Keratinocyte (primary cell): ENCODE data around the gene ASS1. TPM values are rescaled to one million over a fixed set of nuclear protein-coding genes. Genes with fewer than 3 reads are reported as not detected.

Source experiments
- DNase-seq: peaks from one replicate; pipeline ENCODE4 v3.0.0-alpha.2; 2011; ENCODE audit warnings: low read depth, missing footprints, low spot score
- FAIRE-seq: peaks from 2 replicates; lab custom pipeline; 2011; peaks lifted over from hg19 to GRCh38; lab: Jason Lieb, UNC
- H2AFZ ChIP-seq: 2 replicates; pipeline ENCODE4 v1.6.0; 2012; ENCODE audit warnings: low read length, control low read depth, inconsistent platforms; ENCODE audit not compliant: control insufficient read depth
- H3K27ac ChIP-seq: 2 replicates; pipeline ENCODE4 v1.5.1; 2011; ENCODE audit warnings: low read length; ENCODE audit not compliant: control insufficient read depth, insufficient read depth
- H3K27me3 ChIP-seq: 3 replicates; pipeline ENCODE4 v1.6.0; 2011; ENCODE audit warnings: low read length; ENCODE audit not compliant: control insufficient read depth, insufficient read depth; ENCODE audit errors: extremely low read depth
- H3K36me3 ChIP-seq, 2 experiments: 2 replicates in 1 of 2; 3 replicates in 1 of 2; pipeline ENCODE4 v1.5.1; 2011; ENCODE audit warnings: low read length in 2 of 2, mild to moderate bottlenecking in 1 of 2; ENCODE audit not compliant: control insufficient read depth in 2 of 2, insufficient read depth in 2 of 2; ENCODE audit errors: extremely low read depth in 1 of 2
- H3K4me1 ChIP-seq: 3 replicates; pipeline ENCODE4 v1.5.1; 2011; ENCODE audit warnings: low read length; ENCODE audit not compliant: control insufficient read depth, insufficient read depth; ENCODE audit errors: extremely low read depth
- H3K4me2 ChIP-seq: 3 replicates; pipeline ENCODE4 v1.6.0; 2011; ENCODE audit warnings: low read depth, low read length; ENCODE audit not compliant: control insufficient read depth, insufficient read depth; ENCODE audit errors: extremely low read depth
- H3K4me3 ChIP-seq, 3 experiments: fragments of 200-600 bp in 1 of 3; sonication (generic) in 1 of 3; 2 replicates in 2 of 3; 3 replicates in 1 of 3; pipeline ENCODE4 v1.5.1; 2011 to 2016; ENCODE audit warnings: low read length in 3 of 3, mild to moderate bottlenecking in 3 of 3, control low read depth in 2 of 3, inconsistent platforms in 1 of 3, low read depth in 1 of 3, mixed read lengths in 1 of 3, mixed run types in 1 of 3, moderate library complexity in 1 of 3; ENCODE audit not compliant: control insufficient read depth in 2 of 3, insufficient read depth in 2 of 3; ENCODE audit errors: extremely low read depth in 1 of 3
- H3K79me2 ChIP-seq: 2 replicates; pipeline ENCODE4 v1.6.0; 2012; ENCODE audit warnings: low read length; ENCODE audit not compliant: control insufficient read depth, insufficient read depth
- H3K9ac ChIP-seq: 3 replicates; pipeline ENCODE4 v1.6.0; 2011; ENCODE audit warnings: low read length; ENCODE audit not compliant: control insufficient read depth, insufficient read depth; ENCODE audit errors: extremely low read depth
- H3K9me1 ChIP-seq: 3 replicates; pipeline ENCODE4 v1.6.0; 2011; ENCODE audit warnings: low read length; ENCODE audit not compliant: control insufficient read depth, insufficient read depth; ENCODE audit errors: extremely low read depth
- H3K9me3 ChIP-seq: 2 replicates; pipeline ENCODE4 v1.5.1; 2012; ENCODE audit warnings: low read depth, low read length; ENCODE audit not compliant: control insufficient read depth
- H4K20me1 ChIP-seq: 3 replicates; pipeline ENCODE4 v1.6.0; 2011; ENCODE audit warnings: low read length; ENCODE audit not compliant: control insufficient read depth, insufficient read depth; ENCODE audit errors: extremely low read depth
- EZH2 ChIP-seq: IDR thresholded peaks from one replicate; pipeline ENCODE4 v1.6.1; 2012; ENCODE audit warnings: inconsistent platforms, mild to moderate bottlenecking, low read length, moderate library complexity
- dilution Hi-C: fragments of 300-500 bp; cut with MboI; formaldehyde crosslinking; loops from one replicate; pipeline ENCODE4 v1.7.0; 2020; ENCODE audit warnings: low sequenced_read_pairs; ENCODE audit not compliant: extremely low pct_ligation_motif_present
- polyA plus RNA-seq, 5 experiments: library from polyadenylated mRNA; depleted of rRNA in 3 of 5; stranded (reverse) in 3 of 5; stranded (forward) in 1 of 5; unstranded in 1 of 5; fragments of >200 nt; gene quantifications; 1 replicate in 1 of 5; 2 replicates in 3 of 5; 3 replicates in 1 of 5; pipeline versions ENCODE4 v1.2.1 to v1.2.3, GENCODE V29; 2011 to 2012; ENCODE audit warnings: missing spikeins in 2 of 5, low read depth in 1 of 5, low replicate concordance in 1 of 5
- TF ChIP-seq, protein P1 (sequence below), 3 experiments: IDR thresholded peaks in 1 of 3; conservative IDR thresholded peaks in 1 of 3; optimal IDR thresholded peaks in 1 of 3; 2 replicates in 2 of 3; 3 replicates in 1 of 3; pipeline versions ENCODE3 to v1.5.1; 2011; ENCODE audit warnings: low read length in 3 of 3, mild to moderate bottlenecking in 3 of 3, moderate library complexity in 2 of 3, control low read depth in 1 of 3, inconsistent platforms in 1 of 3; ENCODE audit not compliant: insufficient read depth in 2 of 3; ENCODE audit errors: extremely low read depth in 1 of 3

ASS1 gene
- polyA plus RNA-seq, 1 donor (not counting 4 experiments of a cell fraction or from before 2014, with no cell fraction given), result 52.4 TPM

DNA sequence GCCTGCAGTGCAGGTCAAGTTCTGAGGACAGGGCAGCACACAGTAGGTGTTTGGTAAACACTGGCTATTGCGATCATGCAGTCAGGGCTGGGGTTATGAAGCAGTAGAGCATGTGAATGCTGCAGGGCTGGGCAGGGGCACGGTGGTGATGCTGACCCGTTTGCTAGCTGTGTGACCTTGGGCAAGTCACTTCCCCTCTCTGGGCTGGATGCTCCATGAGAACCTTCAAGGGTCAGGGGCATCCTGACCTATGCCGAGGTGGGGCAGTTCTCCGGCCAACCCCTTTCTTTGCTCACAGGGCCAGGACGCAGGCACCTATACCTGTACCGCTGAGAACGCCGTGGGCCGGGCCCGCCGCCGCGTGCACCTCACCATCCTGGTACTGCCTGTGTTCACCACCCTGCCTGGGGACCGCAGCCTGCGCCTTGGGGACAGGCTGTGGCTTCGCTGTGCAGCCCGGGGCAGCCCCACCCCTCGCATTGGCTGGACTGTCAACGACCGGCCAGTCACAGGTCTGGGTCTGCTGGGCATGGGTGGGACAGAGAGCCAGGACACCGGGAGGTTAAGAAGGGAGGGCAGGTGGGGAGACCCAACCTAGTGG lies 39.0 kb upstream of the ASS1 start:
- no peak for TF ChIP-seq EZH2
- TF ChIP-seq, protein P1, sequence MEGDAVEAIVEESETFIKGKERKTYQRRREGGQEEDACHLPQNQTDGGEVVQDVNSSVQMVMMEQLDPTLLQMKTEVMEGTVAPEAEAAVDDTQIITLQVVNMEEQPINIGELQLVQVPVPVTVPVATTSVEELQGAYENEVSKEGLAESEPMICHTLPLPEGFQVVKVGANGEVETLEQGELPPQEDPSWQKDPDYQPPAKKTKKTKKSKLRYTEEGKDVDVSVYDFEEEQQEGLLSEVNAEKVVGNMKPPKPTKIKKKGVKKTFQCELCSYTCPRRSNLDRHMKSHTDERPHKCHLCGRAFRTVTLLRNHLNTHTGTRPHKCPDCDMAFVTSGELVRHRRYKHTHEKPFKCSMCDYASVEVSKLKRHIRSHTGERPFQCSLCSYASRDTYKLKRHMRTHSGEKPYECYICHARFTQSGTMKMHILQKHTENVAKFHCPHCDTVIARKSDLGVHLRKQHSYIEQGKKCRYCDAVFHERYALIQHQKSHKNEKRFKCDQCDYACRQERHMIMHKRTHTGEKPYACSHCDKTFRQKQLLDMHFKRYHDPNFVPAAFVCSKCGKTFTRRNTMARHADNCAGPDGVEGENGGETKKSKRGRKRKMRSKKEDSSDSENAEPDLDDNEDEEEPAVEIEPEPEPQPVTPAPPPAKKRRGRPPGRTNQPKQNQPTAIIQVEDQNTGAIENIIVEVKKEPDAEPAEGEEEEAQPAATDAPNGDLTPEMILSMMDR (optimal IDR thresholded peaks at IDR 0.05 in 1 of 3, IDR thresholded peaks at IDR 0.05 in 1 of 3, conservative IDR thresholded peaks at IDR 0.05 in 1 of 3; ENCODE audit: extremely low read depth in 1 of 3, insufficient read depth in 2 of 3, low read length in 3 of 3), result no peak
- Histone ChIP-seq H3K27ac (no peak overlapping the region), H4K20me1 (no peaks in the 10 kb centered on the region), H3K36me3 (no peaks in the 10 kb centered on the region), H3K4me2 (no peak overlapping the region), H3K9ac (no peak overlapping the region), H2AFZ (no peak overlapping the region), H3K9me3 (no peaks in the 10 kb centered on the region), H3K9me1 (no peaks in the 10 kb centered on the region), H3K27me3 (peaks cover 4% of the 10 kb centered on the region), H3K4me1 (peaks cover under 1% of the 10 kb centered on the region), H3K79me2 (no peaks in the 10 kb centered on the region), H3K4me3 (no peak overlapping the region)
- FAIRE-seq (no peak), DNase-seq (no peak)
- dilution Hi-C loops, result no loop called here

DNA sequence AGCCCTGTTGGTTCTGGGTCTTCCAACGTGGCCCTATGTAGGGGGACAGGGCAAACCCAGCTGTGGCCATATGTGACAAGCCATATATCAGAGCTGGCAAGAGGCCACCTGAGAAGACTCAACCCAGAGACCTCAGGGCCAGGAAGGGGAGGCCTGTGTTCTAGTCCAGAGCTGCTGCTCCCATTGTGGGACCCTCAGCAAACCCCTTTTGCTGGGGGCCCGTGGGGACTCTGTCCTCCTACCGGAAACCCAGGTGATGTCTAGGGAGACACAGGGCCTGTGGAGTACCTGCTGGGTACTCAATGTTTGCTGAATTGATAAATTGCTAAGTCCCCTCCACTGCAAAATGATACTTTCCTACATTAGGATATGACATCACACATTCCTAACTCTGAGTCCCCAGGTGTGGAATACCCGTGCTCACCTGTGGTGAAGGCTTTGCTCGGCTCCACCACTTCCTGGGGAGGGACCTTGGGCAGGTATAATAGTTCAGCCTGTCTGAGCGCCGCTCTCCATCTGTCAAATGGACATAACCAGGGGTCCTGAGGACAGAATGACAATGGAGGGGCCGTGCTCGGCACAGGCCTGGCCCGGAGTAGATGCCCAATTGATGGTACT lies 38.4 kb upstream of the ASS1 start:
- no peaks in the 10 kb centered on the region for H3K9me1 ChIP-seq

More for the DNA sequence above, 38.4 kb upstream of the ASS1 start:
- Histone ChIP-seq H4K20me1 (no peaks in the 10 kb centered on the region), H3K36me3 (no peaks in the 10 kb centered on the region), H3K27ac (no peak overlapping the region), H3K4me3 (no peak overlapping the region), H3K9me3 (no peaks in the 10 kb centered on the region), H3K4me1 (peaks cover 6% of the 10 kb centered on the region), H3K27me3 (peaks cover 4% of the 10 kb centered on the region), H3K9ac (no peak overlapping the region), H2AFZ (no peak overlapping the region), H3K79me2 (no peaks in the 10 kb centered on the region), H3K4me2 (no peak overlapping the region)
- FAIRE-seq, result no peak
- dilution Hi-C loops, result no loop called here
- DNase-seq, result no peak
- TF ChIP-seq, protein P1 (optimal IDR thresholded peaks at IDR 0.05 in 1 of 3, IDR thresholded peaks at IDR 0.05 in 1 of 3, conservative IDR thresholded peaks at IDR 0.05 in 1 of 3; ENCODE audit: extremely low read depth in 1 of 3, insufficient read depth in 2 of 3, low read length in 3 of 3), result no peak
